ENCODE results near the gene PAGR1.

DNA sequence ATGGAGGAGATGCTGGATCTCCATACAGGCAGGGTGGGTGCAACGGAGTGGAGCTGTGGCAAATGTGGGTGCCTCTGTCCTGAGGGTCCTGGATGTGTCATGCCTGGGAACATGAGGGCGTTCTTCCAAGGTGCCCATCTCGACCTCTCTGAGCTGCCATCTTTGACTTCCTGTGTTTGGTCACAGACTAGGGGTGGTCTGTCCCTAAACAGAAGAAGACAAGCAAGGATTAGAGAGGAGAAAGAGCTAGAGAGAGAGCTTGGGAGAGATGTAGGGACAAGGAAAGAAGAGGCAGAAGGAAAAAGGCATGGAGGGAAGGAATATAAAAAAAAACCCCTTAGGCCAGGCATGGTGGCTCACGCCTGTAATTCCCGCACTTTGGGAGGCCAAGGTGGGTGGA, 41.2 kb upstream of the PAGR1 start:
- no peak for TF ChIP-seq POLR2AphosphoS5 (IDR thresholded peaks at IDR 0.05; ENCODE audit: low read depth, low read length)
- no peak for TF ChIP-seq POLR2A (IDR thresholded peaks at IDR 0.05; ENCODE audit: low read depth, low read length)

Measured in GM12892 (cell line).